DND-41 (cell line): ENCODE results near the gene ATAD2B.

ENCODE experiments used
- CTCF ChIP-seq: IDR thresholded peaks from 2 replicates; pipeline ENCODE4 v1.5.1; 2012; ENCODE audit warnings: borderline replicate concordance, low read length, moderate library complexity, mild to moderate bottlenecking; ENCODE audit not compliant: poor library complexity, severe bottlenecking; ENCODE audit errors: extremely low read depth
- EZH2 ChIP-seq: IDR thresholded peaks from 3 replicates; pipeline ENCODE4 v1.6.1; 2012; ENCODE audit warnings: borderline replicate concordance, low read depth, mild to moderate bottlenecking, moderate library complexity, low read length, inconsistent platforms; ENCODE audit not compliant: severe bottlenecking

- no peak for TF ChIP-seq CTCF
- TF ChIP-seq EZH2 = no peak
These were observed 90.4 kb downstream of the ATAD2B start for GRCh38 chr2:23836505-23836904.
